ENCODE results near the gene FBF1. TPM values are rescaled to one million over a fixed set of nuclear protein-coding genes. Genes with fewer than 3 reads are reported as not detected.

FBF1 gene
- total and polyA plus RNA-seq, 2 of the 8 experiments (the other 6 are each of a cell fraction or from before 2014, with no cell fraction given), result 8.1 to 13.1 TPM

- Histone ChIP-seq H3K27me3 (replicated peaks in 1 of 4; ENCODE audit: control insufficient read depth in 3 of 4, extremely low read depth in 1 of 4, insufficient read depth in 3 of 4, low read length in 3 of 4) (no peaks in the 10 kb centered on the region), H3K79me1 (ENCODE audit: low read depth, low read length) (no peaks in the 10 kb centered on the region), H2BK12ac (ENCODE audit: low read depth, low read length) (no peak overlapping the region), H3K18ac (ENCODE audit: extremely low read depth, low read length) (no peak overlapping the region), H3K23me2 (ENCODE audit: low read depth, low read length) (no peaks in the 10 kb centered on the region), H3K79me2 (ENCODE audit: control insufficient read depth in 1 of 2, insufficient read depth in 2 of 2, low read length in 2 of 2) (no peaks in the 10 kb centered on the region), H3K4me2 (ENCODE audit: insufficient read depth in 1 of 2, low read depth in 2 of 2, low read length in 2 of 2) (no peak overlapping the region), H3K9ac (replicated peaks in 1 of 4; ENCODE audit: extremely low read depth in 1 of 4, low read depth in 3 of 4, low read length in 3 of 4) (no peak overlapping the region), H3K4me1 (replicated peaks in 1 of 4; ENCODE audit: control insufficient read depth in 3 of 4, insufficient read depth in 4 of 4, low read length in 3 of 4) (no peaks in the 10 kb centered on the region; a peak in 2 of 7 replicates), H4K5ac (ENCODE audit: insufficient read length, low read depth, low read length) (no peak overlapping the region), H3K4me3 (ENCODE audit: extremely low read depth in 1 of 4, insufficient read depth in 2 of 4, low read depth in 3 of 4, low read length in 4 of 4) (no peak overlapping the region), H3K56ac (replicated peaks; ENCODE audit: insufficient read length, low read depth, low read length) (no peak overlapping the region), H2AK5ac (ENCODE audit: low read depth, low read length) (no peak overlapping the region), H3K36me3 (ENCODE audit: control insufficient read depth in 2 of 4, insufficient read depth in 4 of 4, low read length in 3 of 4) (0 out of 8 replicates have a peak, but pooled peaks cover 0 to 3% (median 0%) of the 10 kb centered on the region in 4 experiments), H2BK120ac (replicated peaks; ENCODE audit: low read depth, low read length) (no peak overlapping the region), H3K9me3 (ENCODE audit: insufficient read depth in 2 of 2, low read depth in 1 of 2, low read length in 1 of 2) (no peaks in the 10 kb centered on the region), H2AFZ (ENCODE audit: low read length) (no peak overlapping the region), H4K91ac (replicated peaks; ENCODE audit: insufficient read length, low read length) (no peak overlapping the region), H2BK5ac (ENCODE audit: low read depth, low read length) (no peak overlapping the region), H4K8ac (ENCODE audit: extremely low read depth, insufficient read depth, low read length) (no peak overlapping the region), H2BK15ac (ENCODE audit: low read length) (no peak overlapping the region), H4K20me1 (replicated peaks in 1 of 2; ENCODE audit: control insufficient read depth in 1 of 2, insufficient read depth in 2 of 2, low read length in 2 of 2) (no peaks in the 10 kb centered on the region), H3K27ac (ENCODE audit: low read depth, low read length) (no peak overlapping the region), H3K14ac (ENCODE audit: insufficient read length) (no peak overlapping the region), H2BK20ac (ENCODE audit: low read length) (no peak overlapping the region), H3K4ac (replicated peaks; ENCODE audit: insufficient read length, low read depth, low read length) (no peak overlapping the region), H3K23ac (ENCODE audit: insufficient read length) (no peak overlapping the region)
- no peak for FAIRE-seq
- POLR2A ChIA-PET (ENCODE audit: partially characterized antibody), result interaction anchor here (0.9 to 3.0 kb wide), 11 partner anchors 10 to 170 kb away, joined by 3 to 16 read pairs (median 4); partner anchors contain the start of genes FBF1 and TRIM65
- WGBS, 2 experiments (ENCODE audit: extremely low coverage in 1 of 2, insufficient coverage in 1 of 2, insufficient read length in 1 of 2, insufficient replicate concordance in 2 of 2, low coverage in 1 of 2, low lambda C conversion rate in 2 of 2, missing lambda C conversion rate in 1 of 2), result 92% methylated on average over 11 of the region's 11 CpGs; no CpG with 5 or more reads in 1 of the 2 experiments
- CTCF ChIA-PET (ENCODE audit: partially characterized antibody), result interaction anchor here (0.5 to 51.3 kb wide), 11 partner anchors 8 to 257 kb away, joined by 3 to 885 read pairs (median 6); partner anchors contain the start of genes CDK3 and TRIM65
- no peak for DNase-seq (ENCODE audit: low read depth in 1 of 2, low spot score in 2 of 2)
- no peak for TF ChIP-seq RNF2 (IDR thresholded peaks at IDR 0.05; ENCODE audit: borderline replicate concordance, low read depth, low read length, missing control alignments, poor library complexity, severe bottlenecking)
- TF ChIP-seq POLR2A (IDR thresholded peaks at IDR 0.05; ENCODE audit: control extremely low read depth in 1 of 2, low read depth in 2 of 2, low read length in 2 of 2), result no peak
- no peak for TF ChIP-seq ATF2 (IDR thresholded peaks at IDR 0.05; ENCODE audit: low read length)
- no peak for TF ChIP-seq CHD1 (IDR thresholded peaks at IDR 0.05; ENCODE audit: low read depth, low read length)
- TF ChIP-seq EGR1 (IDR thresholded peaks at IDR 0.05; ENCODE audit: borderline replicate concordance, low read depth, low read length), result no peak
- TF ChIP-seq PHF8 (conservative IDR thresholded peaks at IDR 0.05; ENCODE audit: low read depth, low read length), result no peak
- TF ChIP-seq SIN3A (conservative IDR thresholded peaks at IDR 0.05 in 1 of 2, IDR thresholded peaks at IDR 0.05 in 1 of 2; ENCODE audit: low read depth in 1 of 2, low read length in 2 of 2), result no peak
- TF ChIP-seq CREB1 (IDR thresholded peaks at IDR 0.05), result no peak
- TF ChIP-seq KDM4A (IDR thresholded peaks at IDR 0.05; ENCODE audit: low read depth, low read length, severe bottlenecking), result no peak
- TF ChIP-seq JUN (IDR thresholded peaks at IDR 0.05; ENCODE audit: low read depth, low read length), result no peak
- no peak for TF ChIP-seq NANOG (IDR thresholded peaks at IDR 0.05; ENCODE audit: insufficient read depth, low read depth, low read length, poor library complexity, severe bottlenecking)
Measured at GRCh38 chr17:75909812-75910274, 31.0 kb downstream of the FBF1 start.
